ENCODE data around the gene ZNF581.

The ZNF581 gene

GRCh38 chr19:55609326-55609725 lies 34.1 kb upstream of the ZNF581 start:
- intact Hi-C loops (cut with DNase I) = no loop called here
- peak in 1 of 10 donors; percentile 18 for DNase-seq

- intact Hi-C loops (cut with DNase I) = no loop called here
- DNase-seq = peak in 3 of 10 donors; percentile 45 to 78 (median 52)
Observed at GRCh38 chr19:55611300-55611982, 32.0 kb upstream of the ZNF581 start.

- intact Hi-C loops (cut with DNase I) = no loop called here
- DNase-seq = no peak
Observed at GRCh38 chr19:55611983-55612645, 31.3 kb upstream of the ZNF581 start.

DNA sequence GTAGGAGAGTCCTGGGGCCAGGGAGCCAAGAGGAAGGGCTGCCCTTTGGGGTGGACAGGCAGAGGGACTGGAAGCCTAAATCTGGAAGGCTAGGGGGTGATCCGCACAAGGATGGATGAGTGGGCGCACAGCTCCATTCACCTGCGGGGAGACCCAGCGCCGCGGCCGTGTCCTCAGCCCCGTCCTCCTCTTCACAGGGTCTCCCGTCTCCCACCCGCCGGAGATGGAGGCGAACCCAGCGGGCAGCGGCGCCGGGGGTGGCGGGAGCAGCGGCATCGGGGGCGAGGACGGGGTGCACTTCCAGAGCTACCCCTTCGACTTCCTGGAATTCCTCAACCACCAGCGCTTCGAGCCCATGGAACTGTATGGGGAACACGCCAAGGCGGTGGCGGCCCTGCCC lies 30.1 kb upstream of the ZNF581 start:
- intact Hi-C loops (cut with DNase I) = no loop called here
- peak in 3 of 10 donors; percentile 22 to 74 (median 68) for DNase-seq

- intact Hi-C loops (cut with DNase I) = no loop called here
- peak in 3 of 10 donors; percentile 57 to 77 (median 59) for DNase-seq
Observed at GRCh38 chr19:55613930-55614710, 29.3 kb upstream of the ZNF581 start.

DNA sequence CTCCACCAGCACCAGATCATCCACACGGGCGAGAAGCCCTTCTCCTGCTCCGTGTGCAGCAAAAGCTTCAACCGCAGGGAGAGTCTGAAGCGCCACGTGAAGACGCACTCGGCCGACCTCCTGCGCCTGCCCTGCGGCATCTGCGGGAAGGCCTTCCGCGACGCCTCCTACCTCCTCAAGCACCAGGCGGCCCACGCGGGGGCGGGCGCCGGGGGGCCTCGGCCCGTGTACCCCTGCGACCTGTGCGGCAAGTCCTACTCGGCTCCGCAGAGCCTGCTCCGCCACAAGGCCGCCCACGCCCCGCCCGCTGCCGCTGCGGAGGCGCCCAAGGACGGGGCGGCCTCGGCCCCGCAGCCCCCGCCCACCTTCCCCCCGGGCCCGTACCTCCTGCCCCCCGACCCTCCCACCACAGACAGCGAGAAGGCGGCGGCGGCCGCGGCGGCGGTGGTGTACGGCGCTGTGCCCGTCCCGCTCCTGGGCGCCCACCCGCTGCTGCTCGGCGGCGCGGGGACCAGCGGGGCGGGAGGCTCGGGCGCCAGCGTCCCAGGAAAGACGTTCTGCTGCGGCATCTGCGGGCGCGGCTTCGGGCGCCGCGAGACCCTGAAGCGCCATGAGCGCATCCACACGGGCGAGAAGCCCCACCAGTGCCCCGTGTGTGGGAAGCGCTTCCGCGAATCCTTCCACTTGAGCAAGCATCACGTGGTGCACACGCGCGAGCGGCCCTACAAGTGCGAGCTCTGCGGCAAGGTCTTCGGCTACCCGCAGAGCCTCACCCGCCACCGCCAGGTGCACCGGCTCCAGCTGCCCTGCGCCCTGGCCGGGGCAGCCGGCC lies 28.5 kb upstream of the ZNF581 start:
- peak in 2 of 10 donors; percentile 55 to 78 for DNase-seq
- intact Hi-C loops (cut with DNase I) = no loop called here

DNA sequence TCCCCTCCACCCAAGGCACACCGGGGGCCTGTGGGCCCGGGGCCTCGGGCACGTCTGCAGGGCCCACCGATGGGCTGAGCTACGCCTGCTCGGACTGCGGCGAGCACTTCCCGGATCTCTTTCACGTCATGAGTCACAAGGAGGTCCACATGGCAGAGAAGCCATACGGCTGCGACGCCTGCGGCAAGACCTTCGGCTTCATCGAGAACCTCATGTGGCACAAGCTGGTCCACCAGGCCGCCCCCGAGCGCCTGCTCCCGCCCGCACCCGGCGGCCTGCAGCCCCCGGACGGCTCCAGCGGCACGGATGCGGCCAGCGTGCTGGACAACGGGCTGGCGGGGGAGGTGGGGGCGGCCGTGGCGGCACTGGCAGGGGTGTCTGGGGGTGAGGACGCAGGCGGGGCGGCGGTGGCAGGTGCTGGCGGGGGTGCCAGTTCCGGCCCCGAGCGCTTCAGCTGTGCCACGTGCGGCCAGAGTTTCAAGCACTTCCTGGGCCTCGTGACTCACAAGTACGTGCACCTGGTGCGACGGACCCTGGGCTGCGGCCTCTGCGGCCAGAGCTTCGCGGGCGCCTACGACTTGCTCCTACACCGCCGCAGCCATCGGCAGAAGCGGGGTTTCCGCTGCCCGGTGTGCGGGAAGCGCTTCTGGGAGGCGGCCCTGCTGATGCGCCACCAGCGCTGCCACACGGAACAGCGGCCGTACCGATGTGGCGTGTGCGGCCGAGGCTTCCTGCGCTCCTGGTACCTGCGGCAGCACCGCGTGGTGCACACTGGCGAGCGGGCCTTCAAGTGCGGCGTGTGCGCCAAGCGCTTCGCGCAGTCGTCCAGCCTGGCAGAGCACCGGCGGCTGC lies 27.7 kb upstream of the ZNF581 start:
- intact Hi-C loops (cut with DNase I) = no loop called here
- peak in 2 of 10 donors; percentile 60 to 78 for DNase-seq

GRCh38 chr19:55616395-55616875 lies 27.0 kb upstream of the ZNF581 start:
- peak in 1 of 10 donors; percentile 59 for DNase-seq
- intact Hi-C loops (cut with DNase I) = no loop called here

DNA sequence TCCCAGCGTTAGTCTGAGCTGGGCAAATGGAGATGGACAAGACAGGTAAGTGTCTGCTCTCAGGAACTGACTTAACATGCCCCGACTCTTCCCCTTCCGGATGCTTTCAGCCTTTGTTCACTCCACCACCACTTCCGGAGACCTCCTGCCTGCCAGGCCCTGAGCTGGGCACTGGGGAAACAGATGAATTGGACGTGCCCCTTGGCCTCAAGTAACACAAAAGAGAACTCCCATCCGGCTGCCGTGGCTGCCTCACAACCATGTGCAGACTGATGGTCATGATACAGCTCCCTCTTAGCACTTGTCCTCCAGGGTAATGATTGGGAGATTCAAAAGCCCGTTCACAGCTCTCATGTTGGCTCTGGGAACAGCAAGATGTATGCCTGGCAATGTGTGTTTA lies 26.0 kb upstream of the ZNF581 start:
- intact Hi-C loops (cut with DNase I) = no loop called here
- peak in 2 of 10 donors; percentile 52 to 59 for DNase-seq

DNA sequence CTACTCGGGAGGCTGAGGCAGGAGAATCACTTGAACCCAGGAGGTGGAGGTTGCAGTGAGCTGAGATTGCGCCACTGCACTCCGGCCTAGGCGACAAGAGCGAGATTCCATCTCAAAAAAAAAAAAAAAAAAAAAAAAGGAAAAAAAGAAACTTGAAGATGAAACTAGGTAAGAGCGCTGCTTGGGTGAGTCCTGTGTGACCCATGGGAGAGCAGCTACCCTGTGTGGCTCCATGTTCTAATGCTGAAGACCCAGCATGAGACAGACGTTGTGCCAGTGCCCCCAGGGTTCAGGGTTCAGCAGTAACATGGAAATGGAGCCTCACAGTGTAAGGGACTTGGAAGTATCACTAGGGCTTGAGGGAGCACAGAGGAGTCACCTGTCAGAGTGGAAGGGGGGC lies 25.0 kb upstream of the ZNF581 start:
- DNase-seq = peak in 2 of 10 donors; percentile 45 to 55
- intact Hi-C loops (cut with DNase I) = no loop called here

DNA sequence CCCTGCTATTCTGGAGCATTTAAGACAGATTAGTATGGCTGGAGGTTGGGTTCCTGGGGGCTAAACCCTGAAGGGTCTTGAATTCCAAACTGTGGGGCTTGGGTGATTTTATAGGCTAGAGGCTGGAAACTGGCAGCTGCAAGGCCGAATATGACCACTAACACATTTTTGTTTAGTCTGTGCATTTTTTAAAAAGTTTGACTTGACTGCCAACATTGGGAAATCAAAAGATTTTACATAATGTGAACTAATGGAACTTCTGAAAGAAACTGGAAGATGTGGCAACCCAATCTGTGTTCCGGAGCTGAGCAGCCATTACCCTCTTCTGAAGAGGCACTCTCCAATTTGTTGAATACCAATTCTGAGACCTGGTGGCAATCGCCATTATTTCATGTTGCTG lies 24.2 kb upstream of the ZNF581 start:
- intact Hi-C loops (cut with DNase I) = no loop called here
- DNase-seq = no peak

DNA sequence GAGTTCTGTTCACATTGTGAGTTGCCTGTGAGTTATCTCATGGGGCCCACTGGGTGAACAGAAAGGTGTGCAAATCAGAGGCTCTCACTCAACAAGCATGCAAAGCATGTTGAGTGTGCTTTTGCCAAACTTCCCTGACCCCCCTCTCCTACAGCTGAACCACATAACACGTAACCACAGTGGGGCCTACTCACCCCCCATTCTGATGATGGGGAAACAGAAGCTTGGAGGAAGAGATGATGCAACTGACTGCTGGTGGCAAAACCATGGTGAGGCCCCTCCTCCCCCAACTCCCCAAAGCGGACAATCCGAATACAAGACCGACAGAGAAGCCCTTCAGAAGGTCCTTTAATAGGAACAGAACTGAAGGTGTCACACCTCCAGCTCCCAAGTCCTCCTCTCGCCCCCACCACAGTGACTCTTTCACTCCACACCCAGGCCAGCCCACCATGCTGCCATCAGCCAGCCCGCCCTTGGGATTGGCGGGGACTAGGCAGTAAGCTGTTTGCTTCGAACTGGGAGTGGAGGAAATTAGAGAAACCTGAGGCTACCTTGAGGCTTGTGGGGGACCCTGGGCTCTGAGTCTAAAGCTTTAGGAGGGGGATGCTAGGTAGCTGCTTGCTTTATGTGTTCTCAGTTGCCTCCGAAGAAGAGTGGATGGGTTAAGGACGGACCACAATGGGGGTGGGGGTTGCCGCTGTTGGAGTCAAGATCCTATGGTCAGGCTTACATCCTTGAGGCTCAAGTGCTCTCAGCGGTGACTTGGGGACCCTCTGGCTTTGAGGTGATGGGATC lies 22.8 kb upstream of the ZNF581 start:
- intact Hi-C loops (cut with DNase I) = no loop called here
- DNase-seq = peak in 2 of 10 donors; percentile 59

DNA sequence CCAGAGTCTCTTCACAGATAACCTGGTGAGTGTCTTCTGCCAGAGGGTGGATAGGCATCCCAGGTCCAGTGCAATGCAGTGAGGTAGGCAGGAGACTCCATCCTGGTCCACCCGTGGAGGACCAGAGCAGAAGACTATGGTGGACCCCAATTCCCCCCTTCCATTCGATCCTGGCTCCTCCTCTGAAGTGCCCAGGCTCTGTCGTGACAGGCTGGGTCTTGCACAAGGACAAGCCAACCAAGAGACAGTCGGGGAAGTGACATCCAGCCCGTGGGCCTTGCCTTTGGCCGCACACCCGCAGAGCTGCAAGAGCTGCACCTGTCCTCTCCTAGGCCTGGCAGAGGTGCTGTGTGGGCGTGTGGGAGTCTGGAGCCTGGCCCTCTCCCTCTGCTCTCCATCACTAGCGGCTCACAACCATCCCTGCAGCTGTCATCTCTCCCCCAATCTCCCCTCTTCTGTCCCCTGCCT lies 22.2 kb upstream of the ZNF581 start:
- intact Hi-C loops (cut with DNase I) = no loop called here

DNA sequence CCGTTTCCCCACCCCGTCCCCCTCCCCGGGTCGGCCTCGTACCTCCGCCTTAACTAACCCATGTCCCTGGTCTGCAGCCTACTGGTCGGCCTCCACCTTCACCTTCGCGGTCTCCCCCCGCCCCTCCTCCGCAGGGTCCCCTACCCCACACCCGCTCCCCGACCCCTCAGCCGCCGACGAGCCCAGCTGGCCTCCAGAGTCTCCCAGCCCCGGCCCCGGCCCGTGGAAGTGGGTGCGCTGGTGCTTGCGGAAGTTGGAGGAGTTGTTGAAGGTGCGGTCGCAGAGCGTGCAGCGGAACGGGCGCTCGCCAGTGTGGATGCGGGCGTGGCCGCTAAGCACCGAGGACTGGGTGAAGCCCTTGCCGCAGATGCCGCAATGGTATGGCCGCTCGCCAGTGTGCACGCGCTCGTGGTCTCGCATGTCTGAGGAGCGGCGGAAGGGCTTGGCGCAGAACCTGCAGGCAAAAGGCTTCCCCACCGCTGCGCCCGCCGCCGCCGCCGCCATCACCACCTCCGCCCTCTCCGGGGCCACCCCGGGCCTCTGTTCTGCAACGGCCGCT lies 21.7 kb upstream of the ZNF581 start:
- intact Hi-C loops (cut with DNase I) = no loop called here
- peak in 2 of 10 donors; percentile 69 to 85 for DNase-seq

More for the DNA sequence above, 22.2 kb upstream of the ZNF581 start:
- peak in 2 of 10 donors; percentile 57 to 80 for DNase-seq

GRCh38 chr19:55622242-55622969 lies 21.0 kb upstream of the ZNF581 start:
- DNase-seq = peak in 1 of 10 donors; percentile 64
- intact Hi-C loops (cut with DNase I) = no loop called here

GRCh38 chr19:55623130-55623529 lies 20.3 kb upstream of the ZNF581 start:
- intact Hi-C loops (cut with DNase I) = no loop called here
- DNase-seq = peak in 2 of 10 donors; percentile 58 to 62

DNA sequence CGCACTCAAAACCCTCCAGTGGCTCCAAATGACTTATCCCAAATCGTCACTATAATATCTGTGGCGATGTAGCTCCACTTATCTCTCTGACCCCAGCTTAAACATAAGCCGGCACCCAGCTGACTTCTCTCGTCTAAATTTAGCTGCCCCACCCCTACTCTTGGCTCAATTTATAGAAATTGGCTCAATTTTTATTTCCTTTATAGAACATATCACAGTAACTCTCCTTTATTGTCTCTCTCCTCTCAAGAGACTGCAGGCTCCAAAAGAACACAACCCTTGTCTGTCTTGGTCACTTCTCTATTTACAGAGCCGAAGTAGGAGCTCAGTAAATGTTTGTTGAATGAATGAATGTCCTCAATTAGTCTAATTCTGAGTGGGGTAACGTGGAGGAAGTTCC lies 19.9 kb upstream of the ZNF581 start:
- no peak for DNase-seq
- intact Hi-C loops (cut with DNase I) = no loop called here

Data from posterior cingulate gyrus (tissue), 11 donors.